Smooth muscle cell (in vitro differentiated cells): ENCODE data around the gene SYTL1. TPM values are rescaled to one million over a fixed set of nuclear protein-coding genes. Genes with fewer than 3 reads are reported as not detected.

Experiments
- DNase-seq: peaks from one replicate; lab custom pipeline; 2025; ENCODE audit not compliant: unreplicated experiment; lab: John Stamatoyannopoulos, UW
- H2AFZ ChIP-seq: fragments of 200-600 bp; sonication (generic); 2 replicates; pipeline ENCODE4 v1.6.0; 2016; ENCODE audit warnings: antibody characterized with exemption, low read depth, mild to moderate bottlenecking
- H3F3A ChIP-seq: fragments of 200-600 bp; sonication (generic); 2 replicates; pipeline ENCODE4 v1.6.0; 2017; ENCODE audit warnings: antibody characterized with exemption, low read depth
- H3K27ac ChIP-seq: fragments of 200-600 bp; sonication (generic); 2 replicates; pipeline ENCODE4 v1.5.1; 2016; ENCODE audit warnings: low read depth, mild to moderate bottlenecking
- H3K27me3 ChIP-seq: fragments of 200-600 bp; sonication (generic); 2 replicates; pipeline ENCODE4 v1.6.1; 2016; ENCODE audit warnings: low read depth, mild to moderate bottlenecking
- H3K36me3 ChIP-seq: fragments of 200-600 bp; sonication (generic); 2 replicates; pipeline ENCODE4 v1.5.1; 2016; ENCODE audit warnings: low read depth
- H3K4me1 ChIP-seq: fragments of 200-600 bp; sonication (generic); 2 replicates; pipeline ENCODE4 v1.5.1; 2016; ENCODE audit warnings: low read depth
- H3K4me2 ChIP-seq: fragments of 200-600 bp; sonication (generic); 2 replicates; pipeline ENCODE4 v1.6.0; 2016; ENCODE audit warnings: mild to moderate bottlenecking
- H3K4me3 ChIP-seq: fragments of 200-600 bp; sonication (generic); 2 replicates; pipeline ENCODE4 v1.5.1; 2016; ENCODE audit warnings: mild to moderate bottlenecking
- H3K79me2 ChIP-seq: fragments of 200-600 bp; sonication (generic); 2 replicates; pipeline ENCODE4 v1.6.0; 2016; ENCODE audit warnings: low read depth, mild to moderate bottlenecking
- H3K9ac ChIP-seq: fragments of 200-600 bp; sonication (generic); 2 replicates; pipeline ENCODE4 v1.6.0; 2016; ENCODE audit warnings: low read depth
- H3K9me3 ChIP-seq: fragments of 200-600 bp; sonication (generic); replicated peaks from 2 replicates; pipeline ENCODE4 v1.5.1; 2016; ENCODE audit warnings: low read depth
- H4K20me1 ChIP-seq: fragments of 200-600 bp; sonication (generic); 2 replicates; pipeline ENCODE4 v1.6.0; 2016; ENCODE audit warnings: low read depth
- CTCF ChIP-seq: fragments of 200-600 bp; sonication (generic); IDR thresholded peaks from 2 replicates; pipeline ENCODE4 v1.5.1; 2017; ENCODE audit warnings: borderline replicate concordance, mild to moderate bottlenecking, antibody characterized with exemption; ENCODE audit not compliant: insufficient read depth, poor library complexity, severe bottlenecking
- WGBS: methylation state at CpG from one replicate; pipeline ENCODE4 v1.1.7; 2016; ENCODE audit warnings: low lambda C conversion rate; 5-methylcytosine and 5-hydroxymethylcytosine counted together
- polyA plus RNA-seq: library from polyadenylated mRNA; unstranded; fragments of >200 nt; fragmentation: Nextera tagmentation; extraction: Ambion mirVana; gene quantifications from 2 replicates; pipeline ENCODE4 v1.2.1, GENCODE V29; 2016
- total RNA-seq: library from RNA; depleted of rRNA; stranded (reverse); fragments of >200 nt; gene quantifications from 2 replicates; pipeline ENCODE4 v1.2.3, GENCODE V29; 2014

SYTL1 gene
- total and polyA plus RNA-seq, 2 experiments from 2014 or later: 14.2 to 16.5 TPM

DNA sequence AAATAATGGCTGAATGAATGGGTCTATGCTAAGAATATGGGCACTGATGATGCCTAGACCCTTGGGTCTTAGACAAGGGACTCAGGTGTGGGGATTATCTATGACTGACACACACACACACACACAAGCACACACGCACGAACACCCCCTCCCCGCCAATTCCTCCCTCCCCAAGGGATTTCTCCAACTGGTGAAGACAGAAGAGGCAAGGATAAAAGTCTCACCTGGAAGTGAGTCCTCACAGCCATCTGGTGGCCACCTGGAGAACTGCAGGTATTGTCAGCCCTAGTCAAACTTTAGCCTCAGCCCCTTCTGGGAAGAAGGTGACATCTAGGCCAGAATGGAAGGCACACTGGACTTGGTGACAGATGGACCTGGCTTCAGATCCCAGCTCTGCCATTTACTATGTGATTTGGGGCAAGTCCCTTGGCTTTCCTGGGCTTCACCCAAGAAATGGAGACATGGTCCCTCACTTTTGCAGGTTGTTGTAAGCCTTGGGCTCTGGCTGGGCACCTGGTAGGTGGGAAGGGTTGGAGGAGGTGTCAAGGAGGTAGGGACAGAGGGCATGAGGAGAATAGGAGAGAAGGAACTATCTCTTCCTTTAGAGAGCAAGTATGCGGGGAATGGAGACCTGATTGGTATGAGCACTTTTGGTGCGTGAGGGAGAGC lies 46.6 kb downstream of the SYTL1 start:
- H3K4me2 ChIP-seq: no peak overlapping the region
- no peaks in the 10 kb centered on the region for H3K36me3 ChIP-seq
- H3F3A ChIP-seq: no peaks in the 10 kb centered on the region
- DNase-seq: no peak
- H3K4me3 ChIP-seq: no peak overlapping the region
- H3K79me2 ChIP-seq: no peaks in the 10 kb centered on the region
- H3K4me1 ChIP-seq: peaks cover 4% of the 10 kb centered on the region
- no peak overlapping the region for H3K27ac ChIP-seq
- H3K9ac ChIP-seq: no peak overlapping the region
- no peaks in the 10 kb centered on the region for H3K27me3 ChIP-seq
- no peaks in the 10 kb centered on the region for H4K20me1 ChIP-seq
- TF ChIP-seq CTCF: peak; percentile 92
- H2AFZ ChIP-seq: no peak overlapping the region
- WGBS: 41% methylated on average over 5 of the region's 5 CpGs
- H3K9me3 ChIP-seq: no peaks in the 10 kb centered on the region

GRCh38 chr1:27391511-27392095 lies 49.8 kb downstream of the SYTL1 start:
- H3K9ac ChIP-seq: peak overlapping the region; percentile 43
- WGBS: 27% methylated on average over 11 of the region's 13 CpGs
- no peak for DNase-seq

DNA sequence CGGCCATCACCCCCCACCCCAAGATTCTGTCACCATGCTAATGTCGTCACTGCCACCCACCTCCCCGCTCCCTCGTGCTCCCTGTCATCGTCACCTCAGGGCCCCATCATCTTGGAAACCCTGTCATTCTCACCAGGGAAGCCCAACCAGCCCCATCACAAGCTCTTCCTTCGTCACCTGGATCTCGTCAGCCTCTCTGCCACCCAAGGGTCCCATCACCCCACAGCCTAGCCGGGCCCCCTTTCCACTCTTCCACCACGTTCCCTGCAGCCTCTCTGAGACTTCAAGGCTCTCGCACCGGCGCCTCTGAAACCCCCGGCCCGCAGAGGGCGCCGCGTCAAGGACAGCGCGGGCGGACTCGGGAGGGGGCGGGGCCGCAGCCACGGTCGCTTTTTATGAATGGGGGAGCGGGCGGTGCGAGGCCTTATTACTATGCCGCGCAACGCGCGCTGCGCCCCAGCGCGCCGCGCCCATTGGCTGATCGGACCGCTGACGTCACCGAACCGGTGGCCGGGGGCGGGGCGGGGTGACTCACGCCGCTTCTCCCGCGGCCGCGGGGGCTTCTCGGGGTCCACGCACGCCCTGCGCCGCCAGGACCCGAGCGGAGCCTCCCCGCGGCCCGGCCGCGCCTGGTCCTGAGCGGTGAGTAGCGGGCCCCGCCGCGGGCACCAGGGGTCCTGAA lies 50.4 kb downstream of the SYTL1 start, which contains the start of gene GPR3:
GPR3 (plus strand) TSS at position 527 of the 682 bp plus-strand sequence. CDS start 1,177 bp downstream, outside the sequence.
- Histone ChIP-seq H3K4me2 (peak within 1 kb of the TSS; percentile 97), H3K4me3 (peak within 1 kb of the TSS; percentile 76), H3K36me3 (no peaks in the 10 kb centered on the region), H3K4me1 (peaks cover 4% of the 10 kb centered on the region), H4K20me1 (no peaks in the 10 kb centered on the region), H2AFZ (peak within 1 kb of the TSS; percentile 47), H3K79me2 (no peaks in the 10 kb centered on the region), H3K9me3 (no peaks in the 10 kb centered on the region), H3F3A (peaks cover 5% of the 10 kb centered on the region), H3K27ac (no peak within 1 kb of the TSS), H3K27me3 (no peaks in the 10 kb centered on the region), H3K9ac (peak within 1 kb of the TSS; percentile 94)
- TF ChIP-seq CTCF: peak; percentile 48
- 1% methylated on average over 58 of the region's 69 CpGs for WGBS
- peak; percentile 88 for DNase-seq

More at GRCh38 chr1:27391511-27392095, 49.8 kb downstream of the SYTL1 start:
- Histone ChIP-seq H3K4me1 (peaks cover 4% of the 10 kb centered on the region), H3K4me2 (peak overlapping the region; percentile 97), H3F3A (peaks cover 5% of the 10 kb centered on the region), H4K20me1 (no peaks in the 10 kb centered on the region), H3K4me3 (peak overlapping the region; percentile 76), H3K36me3 (no peaks in the 10 kb centered on the region), H3K27me3 (no peaks in the 10 kb centered on the region), H3K27ac (no peak overlapping the region), H2AFZ (no peak overlapping the region), H3K9me3 (no peaks in the 10 kb centered on the region), H3K79me2 (no peaks in the 10 kb centered on the region)
- TF ChIP-seq CTCF: no peak
